Measurements from ENCODE around the gene C4orf50. TPM values are rescaled to one million over a fixed set of nuclear protein-coding genes. Genes with fewer than 3 reads are reported as not detected.

C4orf50 gene
- total RNA-seq, 1 experiment from 2014 or later, result not detected

DNA sequence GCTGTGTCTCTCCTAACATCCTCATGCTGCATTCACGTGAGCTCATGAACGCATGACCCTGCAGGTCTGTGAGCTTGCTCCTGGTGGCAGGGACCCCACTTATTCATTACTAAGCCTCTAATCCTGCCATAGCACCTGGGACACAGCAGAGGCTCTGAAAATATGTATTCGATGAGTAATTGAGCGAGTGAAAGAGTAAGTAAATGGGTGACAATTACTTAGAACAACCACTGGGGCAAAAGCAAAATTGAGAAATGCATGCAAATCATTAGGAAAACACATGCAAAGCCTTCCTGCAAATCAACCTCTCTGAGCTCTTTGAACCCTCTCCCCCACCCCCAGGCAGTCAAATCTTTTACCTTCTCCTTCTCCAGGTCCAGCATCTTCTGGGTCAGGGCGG is 23.6 kb upstream of the C4orf50 start:
- H3K4me3 ChIP-seq, result no peak overlapping the region
- ChIA-PET CTCF (no interaction called here), POLR2A (ENCODE audit: unreplicated experiment) (no interaction called here)
- no peaks in the 10 kb centered on the region for H3F3A ChIP-seq (ENCODE audit: insufficient read depth, low read depth)
- H2AFZ ChIP-seq, result no peak overlapping the region
- no peaks in the 10 kb centered on the region for H3K4me1 ChIP-seq (replicated peaks; ENCODE audit: insufficient read depth)
- TF ChIP-seq, protein P1, sequence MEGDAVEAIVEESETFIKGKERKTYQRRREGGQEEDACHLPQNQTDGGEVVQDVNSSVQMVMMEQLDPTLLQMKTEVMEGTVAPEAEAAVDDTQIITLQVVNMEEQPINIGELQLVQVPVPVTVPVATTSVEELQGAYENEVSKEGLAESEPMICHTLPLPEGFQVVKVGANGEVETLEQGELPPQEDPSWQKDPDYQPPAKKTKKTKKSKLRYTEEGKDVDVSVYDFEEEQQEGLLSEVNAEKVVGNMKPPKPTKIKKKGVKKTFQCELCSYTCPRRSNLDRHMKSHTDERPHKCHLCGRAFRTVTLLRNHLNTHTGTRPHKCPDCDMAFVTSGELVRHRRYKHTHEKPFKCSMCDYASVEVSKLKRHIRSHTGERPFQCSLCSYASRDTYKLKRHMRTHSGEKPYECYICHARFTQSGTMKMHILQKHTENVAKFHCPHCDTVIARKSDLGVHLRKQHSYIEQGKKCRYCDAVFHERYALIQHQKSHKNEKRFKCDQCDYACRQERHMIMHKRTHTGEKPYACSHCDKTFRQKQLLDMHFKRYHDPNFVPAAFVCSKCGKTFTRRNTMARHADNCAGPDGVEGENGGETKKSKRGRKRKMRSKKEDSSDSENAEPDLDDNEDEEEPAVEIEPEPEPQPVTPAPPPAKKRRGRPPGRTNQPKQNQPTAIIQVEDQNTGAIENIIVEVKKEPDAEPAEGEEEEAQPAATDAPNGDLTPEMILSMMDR (conservative IDR thresholded peaks at IDR 0.05), result no peak
- no peak for TF ChIP-seq EZH2 (IDR thresholded peaks at IDR 0.05; ENCODE audit: low read depth)
- H3K79me2 ChIP-seq (ENCODE audit: low read depth), result no peaks in the 10 kb centered on the region
- no TSS peak for BruUV-seq (replicated peaks)
- H3K4me2 ChIP-seq, result no peak overlapping the region
- DNase-seq, result no peak
- intact Hi-C loops (cut with micrococcal nuclease; ENCODE audit: unreplicated experiment), result no loop called here
- H4K20me1 ChIP-seq (ENCODE audit: insufficient read depth), result no peaks in the 10 kb centered on the region
- no peaks in the 10 kb centered on the region for H3K9me3 ChIP-seq (ENCODE audit: insufficient read depth, low read depth)
- H3K36me3 ChIP-seq (ENCODE audit: low read depth), result no peaks in the 10 kb centered on the region
- H3K27ac ChIP-seq, result no peak overlapping the region
- H3K27me3 ChIP-seq (ENCODE audit: insufficient read depth, low read depth), result peaks cover 70% of the 10 kb centered on the region
- H3K9me2 ChIP-seq (ENCODE audit: insufficient read depth), result no peaks in the 10 kb centered on the region

DNA sequence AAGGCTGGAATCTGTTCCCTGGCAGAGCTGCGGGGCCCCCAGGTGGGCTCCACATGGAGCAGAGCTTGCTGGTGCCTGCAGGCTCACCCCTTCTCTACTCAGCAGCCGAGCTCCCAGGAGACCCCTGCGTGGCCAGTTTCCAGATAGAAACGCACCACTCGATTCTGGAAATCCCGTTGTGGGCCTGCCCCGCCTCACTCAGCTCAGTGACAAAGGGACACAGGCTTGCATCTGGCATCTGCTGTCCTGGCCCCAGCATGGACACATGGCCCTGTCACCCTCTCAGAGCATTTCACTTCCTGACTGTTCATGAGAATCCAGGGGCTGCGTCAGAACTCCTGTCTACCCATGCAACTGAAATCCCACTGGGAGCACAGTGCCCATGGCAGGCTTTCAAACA is 20.5 kb upstream of the C4orf50 start:
- Histone ChIP-seq H3K4me1 (replicated peaks; ENCODE audit: insufficient read depth) (no peaks in the 10 kb centered on the region), H3K4me3 (no peak overlapping the region), H3F3A (ENCODE audit: insufficient read depth, low read depth) (no peaks in the 10 kb centered on the region), H4K20me1 (ENCODE audit: insufficient read depth) (no peaks in the 10 kb centered on the region), H3K4me2 (no peak overlapping the region), H3K9me3 (ENCODE audit: insufficient read depth, low read depth) (no peaks in the 10 kb centered on the region), H3K9me2 (ENCODE audit: insufficient read depth) (no peaks in the 10 kb centered on the region), H3K27ac (no peak overlapping the region), H3K79me2 (ENCODE audit: low read depth) (no peaks in the 10 kb centered on the region), H3K27me3 (ENCODE audit: insufficient read depth, low read depth) (peaks cover 77% of the 10 kb centered on the region), H2AFZ (no peak overlapping the region), H3K36me3 (ENCODE audit: low read depth) (no peaks in the 10 kb centered on the region)
- TF ChIP-seq EZH2 (IDR thresholded peaks at IDR 0.05; ENCODE audit: low read depth), result no peak
- TF ChIP-seq, protein P1 (conservative IDR thresholded peaks at IDR 0.05), result no peak
- intact Hi-C loops (cut with micrococcal nuclease; ENCODE audit: unreplicated experiment), result no loop called here
- POLR2A ChIA-PET (ENCODE audit: unreplicated experiment), result no interaction called here
- DNase-seq, result no peak
- BruUV-seq (replicated peaks), result no TSS peak
- CTCF ChIA-PET, result no interaction called here

DNA sequence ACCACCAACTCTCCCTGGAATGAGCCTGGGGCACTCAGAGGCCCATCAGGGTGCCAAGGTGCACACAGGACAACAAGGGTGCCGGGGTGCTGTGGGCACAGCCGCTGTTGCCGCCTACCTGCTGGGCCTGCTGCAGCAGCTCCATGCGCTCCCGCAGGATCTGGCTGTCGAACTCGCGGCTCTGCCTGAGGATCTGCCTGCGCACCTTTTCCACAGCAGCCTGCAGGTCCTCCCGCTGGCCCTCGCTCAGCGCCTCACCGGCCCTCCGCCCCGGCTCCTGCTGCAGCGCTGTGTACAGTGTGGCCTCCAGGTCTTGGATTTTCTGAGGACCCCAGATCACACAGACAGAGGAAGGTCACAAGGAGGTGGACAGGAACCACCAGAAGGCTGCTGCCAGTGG is 17.6 kb upstream of the C4orf50 start:
- CTCF ChIA-PET, result no interaction called here
- no peak overlapping the region for H3K4me2 ChIP-seq
- H3F3A ChIP-seq (ENCODE audit: insufficient read depth, low read depth), result no peaks in the 10 kb centered on the region

More for the DNA sequence above, 17.6 kb upstream of the C4orf50 start:
- Histone ChIP-seq H3K36me3 (ENCODE audit: low read depth) (no peaks in the 10 kb centered on the region), H3K9me3 (ENCODE audit: insufficient read depth, low read depth) (no peaks in the 10 kb centered on the region), H3K79me2 (ENCODE audit: low read depth) (no peaks in the 10 kb centered on the region), H4K20me1 (ENCODE audit: insufficient read depth) (no peaks in the 10 kb centered on the region), H3K27me3 (ENCODE audit: insufficient read depth, low read depth) (peaks cover 79% of the 10 kb centered on the region), H2AFZ (no peak overlapping the region), H3K9me2 (ENCODE audit: insufficient read depth) (no peaks in the 10 kb centered on the region), H3K27ac (no peak overlapping the region), H3K4me3 (no peak overlapping the region), H3K4me1 (replicated peaks; ENCODE audit: insufficient read depth) (no peaks in the 10 kb centered on the region)
- intact Hi-C loops (cut with micrococcal nuclease; ENCODE audit: unreplicated experiment), result no loop called here
- no TSS peak for BruUV-seq (replicated peaks)
- POLR2A ChIA-PET (ENCODE audit: unreplicated experiment), result no interaction called here
- no peak for DNase-seq
- TF ChIP-seq, protein P1 (conservative IDR thresholded peaks at IDR 0.05), result no peak
- no peak for TF ChIP-seq EZH2 (IDR thresholded peaks at IDR 0.05; ENCODE audit: low read depth)

All from PC-9 (cell line).